ENCODE measurements around the gene OGFOD1. TPM values are rescaled to one million over a fixed set of nuclear protein-coding genes. Genes with fewer than 3 reads are reported as not detected.
A peak's percentile ranks its signal among the peaks of the same experiment; 100 is the strongest.

The OGFOD1 gene
- total RNA-seq, 1 experiment from 2014 or later, result 51.6 TPM

GRCh38 chr16:56423584-56424403 lies 27.6 kb upstream of the OGFOD1 start:
- H2AFZ ChIP-seq (ENCODE audit: low read depth, low read length, poor library complexity, severe bottlenecking), result no peak overlapping the region
- intact Hi-C loops (cut with micrococcal nuclease), result no loop called here
- POLR2A ChIA-PET, result no interaction called here
- H4K20me1 ChIP-seq (ENCODE audit: insufficient read depth), result no peaks in the 10 kb centered on the region; the same call in 1 of the 2 replicates
- ATAC-seq (no peak), DNase-seq (ENCODE audit: low read depth, low spot score) (no peak)
- CTCF ChIA-PET, result no interaction called here
- peak overlapping the region; percentile 86 for H3K4me2 ChIP-seq (ENCODE audit: low read length)
- TSS peak; percentile 65 for BruUV-seq (replicated peaks)
- peak overlapping the region; percentile 81 for H3K9ac ChIP-seq (ENCODE audit: low read length)
- H3K4me3 ChIP-seq (replicated peaks in 1 of 2; ENCODE audit: low read depth in 1 of 2, low read length in 2 of 2), result peak overlapping the region; percentile 69 to 71
- no peaks in the 10 kb centered on the region for H3K27me3 ChIP-seq (ENCODE audit: insufficient read depth, low read length)
- no peak overlapping the region for H3K27ac ChIP-seq (ENCODE audit: low read depth, low read length)
- H3K4me1 ChIP-seq (ENCODE audit: control insufficient read depth in 1 of 2, insufficient read depth in 2 of 2, low read length in 2 of 2), result peaks cover 18 to 61% of the 10 kb centered on the region in 2 experiments
- TF ChIP-seq REST (IDR thresholded peaks at IDR 0.05; ENCODE audit: low read depth) (no peak), ELF1 (IDR thresholded peaks at IDR 0.05; ENCODE audit: borderline replicate concordance, low read depth) (no peak), TCF7L2 (IDR thresholded peaks at IDR 0.05; ENCODE audit: borderline replicate concordance, extremely low read depth, insufficient read depth, insufficient read length) (peak; percentile 20), EZH2 (IDR thresholded peaks at IDR 0.05) (no peak), ATF3 (IDR thresholded peaks at IDR 0.05) (no peak), POLR2AphosphoS5 (IDR thresholded peaks at IDR 0.05; ENCODE audit: low read depth, low read length) (no peak), YY1 (IDR thresholded peaks at IDR 0.05; ENCODE audit: extremely low read depth, insufficient replicate concordance, low read depth, low read length) (no peak), ZBTB33 (IDR thresholded peaks at IDR 0.05; ENCODE audit: extremely low read depth, insufficient replicate concordance, low read length) (no peak), CBX3 (IDR thresholded peaks at IDR 0.05; ENCODE audit: low read depth) (no peak)
- no peaks in the 10 kb centered on the region for H3K9me2 ChIP-seq (ENCODE audit: insufficient read depth)
- no peaks in the 10 kb centered on the region for H3K9me3 ChIP-seq (ENCODE audit: control insufficient read depth in 1 of 2, insufficient read depth in 1 of 2, low read depth in 1 of 2, low read length in 2 of 2)
- H3K79me2 ChIP-seq (ENCODE audit: insufficient read depth, low read length), result peaks cover 52% of the 10 kb centered on the region
- RAD21 ChIA-PET (ENCODE audit: low non-redundant PET in 1 of 2, low total read pairs in 2 of 2, uncharacterized antibody in 2 of 2, unreplicated experiment in 2 of 2), result no interaction called here
- H3K36me3 ChIP-seq (ENCODE audit: control insufficient read depth in 1 of 2, insufficient read depth in 2 of 2, low read length in 2 of 2), result no peaks in the 10 kb centered on the region

All from HCT116 (cell line).